Activated naive CD8-positive, alpha-beta T cell treated with anti-CD3 and anti-CD28 coated beads, Interleukin-2, amount 10 ng/mL, durations not matched to agents 7 days and 5 days (primary cell): ENCODE data around the gene CUL1. TPM values are rescaled to one million over a fixed set of nuclear protein-coding genes. Genes with fewer than 3 reads are reported as not detected.

Experiments used
- ATAC-seq: fragments of 150-1000 bp; cut with Tn5 transposase; one replicate; pipeline ENCODE4 v1.10.0; 2021; ENCODE audit warnings: low read depth, moderate library complexity
- POLR2A ChIA-PET: fragments of 350-600 bp; sonication (Branson Sonifier 250); formaldehyde crosslinking; loops from one replicate; lab custom pipeline; 2021; ENCODE audit warnings: antibody characterized with exemption; lab: Charles Lee
- DNase-seq: peaks from one replicate; pipeline ENCODE4 v3.0.0; 2021
- H3K27ac Mint-ChIP-seq: one replicate; pipeline ENCODE4 v1.8.0; 2022; ENCODE audit warnings: mild to moderate bottlenecking, mixed read lengths
- H3K27me3 Mint-ChIP-seq: one replicate; pipeline ENCODE4 v1.8.0; 2022; ENCODE audit warnings: mild to moderate bottlenecking, moderate library complexity, mixed read lengths
- H3K36me3 Mint-ChIP-seq: one replicate; pipeline ENCODE4 v1.8.0; 2021; ENCODE audit warnings: mild to moderate bottlenecking, mixed read lengths
- H3K4me1 Mint-ChIP-seq: one replicate; pipeline ENCODE4 v1.8.0; 2021; ENCODE audit warnings: mixed read lengths
- H3K4me3 Mint-ChIP-seq: one replicate; pipeline ENCODE4 v1.8.0; 2022; ENCODE audit warnings: mild to moderate bottlenecking, moderate library complexity, mixed read lengths
- H3K9me3 Mint-ChIP-seq: one replicate; pipeline ENCODE4 v1.8.0; 2021; ENCODE audit warnings: mixed read lengths
- total RNA-seq, 2 experiments: library from RNA; stranded (reverse); gene quantifications; one replicate each; pipeline ENCODE4 v1.2.3, GENCODE V29; 2021

Gene CUL1
- total RNA-seq, 2 experiments from 2014 or later: 53.1 to 53.8 TPM

DNA sequence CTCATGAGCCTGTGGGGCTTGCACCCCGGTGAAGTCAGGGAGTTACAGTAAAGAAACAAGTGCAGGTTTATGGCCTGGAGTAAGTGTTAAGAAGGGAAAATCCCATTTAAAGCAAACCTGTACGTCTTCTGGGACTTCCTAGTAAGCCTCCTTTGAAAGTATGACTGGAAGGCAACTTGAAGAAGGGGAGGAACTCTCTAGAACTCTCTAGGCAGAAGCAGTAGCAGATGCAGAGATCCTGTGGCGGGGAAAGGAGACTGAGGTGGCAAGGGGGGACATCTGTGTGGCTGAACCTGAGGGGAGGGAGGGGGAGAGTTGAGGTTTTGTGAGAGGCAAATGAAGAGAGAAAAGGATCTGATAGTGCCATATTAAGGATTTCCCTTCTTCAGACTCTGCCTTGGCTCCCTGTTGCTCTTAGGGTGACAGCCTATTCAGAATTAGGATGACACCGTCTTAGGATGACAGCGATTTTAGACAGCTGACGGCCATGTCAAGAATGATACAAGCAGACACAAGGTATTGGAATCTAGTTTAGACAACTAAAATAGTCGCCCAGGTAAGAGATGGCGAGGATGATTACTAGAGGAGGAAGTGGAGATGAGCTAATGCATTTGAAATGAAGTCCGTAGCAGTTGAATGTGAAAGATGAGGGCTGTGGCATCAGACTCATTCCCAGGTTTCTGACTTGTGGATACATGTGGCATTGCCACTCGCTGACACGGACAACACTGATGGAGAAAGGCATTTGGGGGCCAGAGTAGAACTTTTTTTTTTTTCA lies 29.0 kb downstream of the CUL1 start:
- ATAC-seq: peak; percentile 21
- Mint-ChIP-seq H3K4me1 (peaks cover 44% of the 10 kb centered on the region), H3K9me3 (no peaks in the 10 kb centered on the region), H3K27ac (peak overlapping the region; percentile 59), H3K36me3 (peaks cover 15% of the 10 kb centered on the region), H3K27me3 (no peaks in the 10 kb centered on the region), H3K4me3 (no peak overlapping the region)
- DNase-seq: no peak
- POLR2A ChIA-PET: no interaction called here

DNA sequence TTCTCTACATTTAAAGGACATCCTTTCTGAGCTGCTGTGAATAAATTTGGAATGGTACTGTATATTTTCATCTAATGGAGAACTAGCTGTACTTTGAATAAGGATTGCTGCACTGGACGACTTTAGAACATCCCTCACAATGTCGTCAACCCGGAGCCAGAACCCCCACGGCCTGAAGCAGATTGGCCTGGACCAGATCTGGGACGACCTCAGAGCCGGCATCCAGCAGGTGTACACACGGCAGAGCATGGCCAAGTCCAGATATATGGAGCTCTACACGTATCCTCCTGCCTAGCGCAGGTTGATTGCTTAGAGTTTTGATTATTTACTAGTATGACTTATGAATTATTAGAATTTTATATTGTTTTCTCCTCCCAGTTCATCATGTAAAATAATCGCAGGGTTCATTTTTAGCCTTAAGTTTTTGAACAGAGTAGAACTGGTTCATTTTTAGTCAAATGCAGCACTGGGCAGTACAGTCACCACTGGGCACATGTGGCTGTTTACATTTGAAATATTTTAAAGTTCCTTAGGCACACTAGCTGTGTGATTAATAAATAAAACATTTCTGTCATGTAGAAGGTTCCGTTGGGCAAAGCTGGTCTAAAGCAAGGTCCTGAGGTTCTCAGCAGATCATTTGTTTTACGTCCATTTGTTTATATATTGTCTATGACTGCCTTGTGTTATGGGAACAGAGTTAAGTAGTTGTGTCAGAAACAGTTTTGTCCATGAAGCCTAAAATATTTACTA lies 31.5 kb downstream of the CUL1 start:
- POLR2A ChIA-PET: no interaction called here
- H3K9me3 Mint-ChIP-seq: no peaks in the 10 kb centered on the region
- no peak overlapping the region for H3K4me3 Mint-ChIP-seq
- no peak for ATAC-seq
- no peak for DNase-seq
- H3K27ac Mint-ChIP-seq: no peak overlapping the region
- H3K4me1 Mint-ChIP-seq: peaks cover 38% of the 10 kb centered on the region
- H3K27me3 Mint-ChIP-seq: no peaks in the 10 kb centered on the region
- peaks cover 21% of the 10 kb centered on the region for H3K36me3 Mint-ChIP-seq

DNA sequence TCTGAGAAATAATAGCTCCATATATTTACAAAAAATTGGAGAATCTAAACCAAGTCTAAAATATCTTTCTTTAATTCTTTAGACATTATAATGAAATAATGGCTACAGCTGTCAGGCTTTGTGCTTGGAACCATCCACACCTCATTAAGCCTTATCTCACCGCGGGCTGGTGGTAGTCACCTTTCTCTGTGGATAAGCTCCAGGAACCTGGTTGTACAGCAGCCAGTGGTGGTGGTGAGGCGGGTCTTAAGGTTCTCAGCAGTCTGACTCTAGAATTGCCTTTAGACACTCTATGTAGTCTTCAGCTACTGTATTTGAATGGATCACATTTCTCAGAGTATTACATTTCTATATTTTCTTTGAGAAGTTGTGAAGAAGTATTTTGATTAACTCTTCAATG lies 34.2 kb downstream of the CUL1 start:
- no peak for DNase-seq
- ATAC-seq: no peak
- H3K36me3 Mint-ChIP-seq: peaks cover 31% of the 10 kb centered on the region
- H3K4me3 Mint-ChIP-seq: no peak overlapping the region
- no peaks in the 10 kb centered on the region for H3K9me3 Mint-ChIP-seq
- no peaks in the 10 kb centered on the region for H3K27me3 Mint-ChIP-seq
- H3K27ac Mint-ChIP-seq: no peak overlapping the region
- POLR2A ChIA-PET: no interaction called here
- peaks cover 19% of the 10 kb centered on the region for H3K4me1 Mint-ChIP-seq

DNA sequence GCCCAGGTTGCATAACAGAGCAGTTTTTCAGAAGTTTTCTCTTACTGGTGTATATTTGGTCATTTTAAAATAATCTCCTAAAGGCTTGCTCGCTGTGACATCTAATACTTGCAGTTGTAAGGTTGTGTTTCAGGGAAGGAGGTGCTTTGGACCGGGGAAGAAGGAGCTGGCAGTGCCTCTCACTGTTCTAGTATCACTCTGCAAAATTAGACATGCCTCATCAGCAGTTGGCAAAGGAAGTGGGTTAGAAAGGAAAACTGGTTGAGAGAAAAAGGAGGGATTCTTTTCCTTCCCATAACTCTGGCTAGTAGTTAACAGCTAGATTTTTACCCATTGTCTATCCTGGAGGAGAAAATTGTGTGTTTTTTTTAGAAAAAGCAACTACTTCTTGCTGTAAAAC lies 34.8 kb downstream of the CUL1 start:
- POLR2A ChIA-PET: no interaction called here
- no peaks in the 10 kb centered on the region for H3K9me3 Mint-ChIP-seq
- peaks cover 16% of the 10 kb centered on the region for H3K4me1 Mint-ChIP-seq
- no peak overlapping the region for H3K4me3 Mint-ChIP-seq
- DNase-seq (no peak), ATAC-seq (no peak)
- H3K27me3 Mint-ChIP-seq: no peaks in the 10 kb centered on the region
- peak overlapping the region; percentile 1 for H3K27ac Mint-ChIP-seq
- H3K36me3 Mint-ChIP-seq: peaks cover 31% of the 10 kb centered on the region

DNA sequence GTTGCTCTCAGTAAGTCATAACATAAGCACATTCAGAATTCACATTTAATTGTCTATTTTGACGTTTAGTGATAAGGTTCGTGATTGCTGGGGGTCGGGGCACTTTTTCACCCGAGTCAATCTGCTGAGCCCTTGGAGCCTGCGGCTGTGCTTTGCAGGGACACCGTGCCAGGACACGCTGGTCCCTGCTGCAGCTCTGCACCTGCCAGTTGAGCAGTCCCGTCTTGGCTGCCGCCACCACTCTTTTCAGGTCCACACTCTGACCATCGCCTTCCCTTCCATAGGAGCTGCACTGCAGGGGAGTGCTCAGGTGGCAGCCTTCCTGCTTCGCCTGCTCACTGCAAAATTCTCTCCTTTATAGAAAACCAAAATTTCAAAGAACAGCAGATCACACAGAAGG lies 36.4 kb downstream of the CUL1 start:
- Mint-ChIP-seq H3K36me3 (peaks cover 45% of the 10 kb centered on the region), H3K9me3 (no peaks in the 10 kb centered on the region), H3K27me3 (no peaks in the 10 kb centered on the region), H3K4me1 (peaks cover 13% of the 10 kb centered on the region), H3K4me3 (no peak overlapping the region), H3K27ac (no peak overlapping the region)
- DNase-seq (no peak), ATAC-seq (no peak)
- POLR2A ChIA-PET: interaction anchor here (0.5 kb wide), 1 partner anchor 34 kb away, joined by 5 read pairs; no protein-coding TSS in a partner anchor

DNA sequence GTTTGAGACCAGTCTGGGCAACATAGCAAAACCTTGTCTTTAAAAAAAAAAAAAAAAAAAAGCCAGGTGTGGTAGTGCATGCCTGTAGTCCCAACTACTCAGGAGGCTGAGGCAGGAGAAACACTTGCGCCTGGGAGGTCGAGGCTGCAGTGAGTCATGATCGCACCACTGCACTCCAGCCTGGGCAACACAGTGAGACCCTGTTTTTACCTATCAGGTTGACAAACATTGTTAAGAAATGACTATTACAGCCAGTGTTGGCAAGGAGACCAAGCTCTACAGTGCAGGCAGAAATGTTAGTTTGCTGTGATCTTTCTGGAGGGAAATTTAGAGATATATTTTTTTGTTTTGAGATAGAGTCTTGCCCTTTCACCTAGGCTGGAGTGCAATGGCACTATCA lies 37.3 kb downstream of the CUL1 start:
- DNase-seq: no peak
- Mint-ChIP-seq H3K36me3 (peaks cover 53% of the 10 kb centered on the region), H3K27me3 (no peaks in the 10 kb centered on the region), H3K9me3 (no peaks in the 10 kb centered on the region), H3K4me1 (peaks cover 13% of the 10 kb centered on the region), H3K4me3 (no peak overlapping the region), H3K27ac (no peak overlapping the region)
- POLR2A ChIA-PET: no interaction called here
- no peak for ATAC-seq

DNA sequence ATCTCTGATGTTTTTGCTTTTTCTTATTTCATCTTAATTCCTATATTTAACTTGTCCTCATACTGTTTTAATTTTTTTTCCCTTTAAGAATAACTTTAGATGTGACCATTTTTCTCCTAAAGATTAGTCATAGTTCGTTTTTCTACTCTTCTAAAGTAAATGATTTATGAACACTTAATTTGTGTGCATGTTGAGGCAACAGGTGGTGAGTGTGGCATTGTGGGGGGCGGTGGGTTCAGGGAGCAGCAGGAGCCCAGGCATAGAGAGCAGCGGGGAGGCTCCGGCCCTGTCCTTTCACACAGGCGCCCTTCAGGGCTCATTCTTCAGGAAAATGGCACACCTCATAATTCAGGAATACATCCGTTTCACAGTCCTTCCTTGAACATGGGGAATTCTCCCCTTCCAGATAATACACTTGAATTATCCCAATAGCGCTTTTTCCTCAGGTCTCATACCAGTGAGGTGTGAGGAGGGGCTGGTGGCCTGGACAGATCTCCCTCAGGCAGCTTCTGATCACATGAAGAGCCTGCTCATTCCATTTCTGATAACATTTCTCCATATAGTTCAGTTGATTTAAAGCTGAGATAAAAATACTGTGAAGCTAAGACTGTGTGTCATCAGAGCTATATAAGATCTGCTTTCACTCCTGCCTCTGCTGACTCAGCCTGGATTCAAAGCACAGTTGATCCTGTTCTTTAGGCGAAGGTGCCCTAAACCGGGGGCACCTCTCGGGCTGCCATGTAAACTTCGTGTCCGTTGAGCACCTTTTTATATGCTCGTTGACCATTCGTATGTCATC lies 40.2 kb downstream of the CUL1 start:
- Mint-ChIP-seq H3K9me3 (peaks cover 11% of the 10 kb centered on the region), H3K4me3 (no peak overlapping the region), H3K27ac (no peak overlapping the region), H3K36me3 (peaks cover 61% of the 10 kb centered on the region), H3K4me1 (peaks cover 3% of the 10 kb centered on the region), H3K27me3 (no peaks in the 10 kb centered on the region)
- ATAC-seq (no peak), DNase-seq (no peak)
- POLR2A ChIA-PET: no interaction called here

DNA sequence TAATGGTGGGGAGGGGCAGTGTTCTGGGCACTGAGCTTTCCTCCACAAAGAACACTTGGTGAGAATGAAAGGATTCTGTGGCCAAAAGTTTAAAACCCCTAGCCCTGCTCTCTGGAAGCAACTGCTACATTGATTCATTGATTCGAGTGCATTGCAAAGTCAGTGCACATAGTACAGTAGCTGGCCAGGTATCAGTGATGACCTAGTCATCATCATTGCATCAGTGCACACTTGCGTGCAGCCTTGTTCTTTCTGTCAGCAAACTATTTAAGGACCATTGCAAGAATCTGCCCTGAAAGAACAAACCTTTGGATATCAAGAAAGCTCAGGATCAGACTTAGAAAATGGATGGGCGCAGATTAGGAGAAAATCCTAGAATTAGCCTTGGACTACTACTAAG lies 47.4 kb downstream of the CUL1 start:
- H3K4me3 Mint-ChIP-seq: no peak overlapping the region
- peaks cover 45% of the 10 kb centered on the region for H3K36me3 Mint-ChIP-seq
- ATAC-seq: no peak
- H3K27ac Mint-ChIP-seq: no peak overlapping the region
- no peak for DNase-seq
- H3K9me3 Mint-ChIP-seq: peaks cover 11% of the 10 kb centered on the region
- POLR2A ChIA-PET: no interaction called here
- peaks cover 7% of the 10 kb centered on the region for H3K4me1 Mint-ChIP-seq
- H3K27me3 Mint-ChIP-seq: no peaks in the 10 kb centered on the region

DNA sequence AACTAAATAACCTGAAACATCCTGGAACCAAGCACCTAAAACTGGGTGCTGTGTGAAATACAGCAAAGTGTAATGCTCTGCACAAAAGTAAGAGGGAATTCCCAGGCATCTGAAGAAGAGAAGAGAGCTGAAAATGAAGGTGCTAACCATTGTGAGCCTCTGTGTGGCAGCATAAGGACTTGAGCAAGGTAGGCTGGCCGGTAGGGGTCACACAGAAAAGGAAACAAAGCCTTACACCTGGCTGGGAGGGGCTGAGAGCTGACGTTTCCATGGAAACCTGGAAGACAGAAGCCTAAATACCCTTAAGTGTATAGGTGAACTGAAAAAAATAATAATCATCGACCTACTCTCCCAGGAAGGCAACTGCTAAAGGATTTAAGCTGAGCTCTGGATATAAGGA lies 48.6 kb downstream of the CUL1 start:
- H3K36me3 Mint-ChIP-seq: peaks cover 40% of the 10 kb centered on the region

DNA sequence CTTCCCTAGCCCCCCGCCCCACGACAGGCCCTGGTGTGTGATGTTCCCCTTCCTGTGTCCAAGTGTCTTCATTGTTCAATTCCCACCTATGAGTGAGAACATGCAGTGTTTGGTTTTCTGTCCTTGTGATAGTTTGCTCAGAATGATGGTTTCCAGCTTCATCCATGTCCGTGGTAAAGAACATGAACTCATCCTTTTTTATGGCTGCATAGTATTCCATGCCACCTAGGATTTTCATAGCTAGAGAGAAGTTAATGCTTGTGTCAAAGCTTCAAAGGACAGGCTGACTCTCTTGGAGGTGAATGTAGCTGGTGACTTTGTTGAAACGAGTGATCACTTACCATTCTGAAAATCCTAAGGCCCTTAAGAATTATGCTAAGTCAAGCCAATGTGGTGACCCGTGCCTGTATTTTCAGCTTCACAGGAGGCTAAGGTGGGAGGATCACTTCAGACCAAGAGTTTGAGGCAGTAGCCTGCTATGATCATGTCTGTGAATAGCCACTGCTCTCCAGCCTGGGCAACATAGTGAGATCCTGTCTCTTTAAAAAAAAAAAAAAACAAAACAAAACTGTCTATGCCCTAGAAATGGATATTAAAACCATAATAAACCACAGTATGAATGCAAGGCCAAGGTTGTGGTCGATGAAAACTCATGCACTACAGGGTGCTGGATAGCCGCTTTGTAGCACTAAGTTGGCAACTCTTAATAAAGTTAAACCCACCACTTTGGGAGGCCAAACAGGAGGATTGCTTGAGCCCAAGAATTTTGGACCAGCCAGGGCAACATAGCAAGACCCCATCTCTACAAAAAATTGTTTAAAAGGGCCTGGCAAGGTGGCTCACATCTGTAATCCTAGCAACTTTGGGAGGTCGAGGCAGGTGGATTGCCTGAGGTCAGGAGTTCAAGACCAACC lies 52.0 kb downstream of the CUL1 start:
- DNase-seq: no peak
- no peak for ATAC-seq
- H3K9me3 Mint-ChIP-seq: no peaks in the 10 kb centered on the region
- no peak overlapping the region for H3K27ac Mint-ChIP-seq
- peaks cover 6% of the 10 kb centered on the region for H3K4me1 Mint-ChIP-seq
- peaks cover 18% of the 10 kb centered on the region for H3K36me3 Mint-ChIP-seq
- no peaks in the 10 kb centered on the region for H3K27me3 Mint-ChIP-seq
- H3K4me3 Mint-ChIP-seq: no peak overlapping the region
- POLR2A ChIA-PET: no interaction called here

More for the DNA sequence above, 48.6 kb downstream of the CUL1 start:
- ATAC-seq (no peak), DNase-seq (no peak)
- POLR2A ChIA-PET: no interaction called here
- Mint-ChIP-seq H3K9me3 (peaks cover 5% of the 10 kb centered on the region), H3K4me1 (peaks cover 7% of the 10 kb centered on the region), H3K27ac (no peak overlapping the region), H3K27me3 (no peaks in the 10 kb centered on the region), H3K4me3 (no peak overlapping the region)

DNA sequence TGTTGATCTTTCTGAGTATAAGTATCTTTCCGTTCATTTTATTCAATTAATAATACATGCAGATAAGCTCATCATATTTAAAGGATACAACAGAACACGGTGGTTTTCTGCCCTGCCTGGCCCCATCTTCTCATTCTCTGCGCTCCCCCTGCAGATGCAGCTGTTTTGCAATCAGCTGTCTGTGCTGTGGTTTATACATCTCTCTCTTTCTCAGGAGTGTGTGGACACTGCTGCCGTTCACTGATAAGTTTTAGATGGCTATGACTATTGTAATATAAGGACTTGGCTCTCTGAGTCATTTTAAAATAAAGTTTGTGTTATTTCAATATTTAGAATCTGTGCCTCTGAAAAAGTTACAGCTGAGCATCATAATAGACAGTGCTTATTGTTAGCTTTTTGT lies 54.5 kb downstream of the CUL1 start:
- no peak for ATAC-seq

DNA sequence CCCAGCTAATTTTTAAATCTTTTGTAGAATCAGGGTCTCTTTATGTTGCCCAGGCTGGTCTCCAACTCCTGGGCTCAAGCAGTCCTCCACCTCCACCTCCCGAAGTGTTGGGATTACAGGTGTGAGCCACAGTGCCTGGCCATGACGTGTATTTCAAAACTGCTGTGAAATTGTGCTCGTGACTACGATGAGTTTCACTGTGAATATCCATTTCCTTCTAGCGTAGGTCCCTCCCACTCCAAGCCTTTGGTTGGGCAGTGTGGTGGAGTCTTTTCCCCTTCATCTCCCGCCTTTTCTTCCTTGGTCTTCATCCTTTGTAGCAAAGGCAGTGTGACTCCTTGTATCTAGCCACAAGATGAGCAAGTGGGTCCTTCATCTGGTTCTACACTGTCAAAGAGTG lies 56.2 kb downstream of the CUL1 start:
- Mint-ChIP-seq H3K4me3 (no peak overlapping the region), H3K4me1 (peaks cover 2% of the 10 kb centered on the region), H3K27ac (no peak overlapping the region), H3K36me3 (peaks cover 20% of the 10 kb centered on the region), H3K27me3 (no peaks in the 10 kb centered on the region), H3K9me3 (no peaks in the 10 kb centered on the region)
- no peak for DNase-seq
- ATAC-seq: no peak
- POLR2A ChIA-PET: no interaction called here

More for the DNA sequence above, 54.5 kb downstream of the CUL1 start:
- DNase-seq: no peak
- Mint-ChIP-seq H3K27ac (no peak overlapping the region), H3K4me1 (peaks cover 6% of the 10 kb centered on the region), H3K36me3 (peaks cover 24% of the 10 kb centered on the region), H3K9me3 (no peaks in the 10 kb centered on the region), H3K4me3 (no peak overlapping the region), H3K27me3 (no peaks in the 10 kb centered on the region)
- POLR2A ChIA-PET: no interaction called here
